AG08396 (cell line): ENCODE measurements around the gene OBSCN.
A peak's percentile ranks its signal among the peaks of the same experiment; 100 is the strongest.
"Not testable (repeated sequence)": the region's sequence is repeated elsewhere in the genome, so short reads cannot be mapped to it uniquely, and the experiment has no call there.

Source experiments
- DNase-seq: peaks from one replicate; pipeline ENCODE4 v3.0.0; 2012; ENCODE audit warnings: low spot score, mixed read lengths

OBSCN gene

DNA sequence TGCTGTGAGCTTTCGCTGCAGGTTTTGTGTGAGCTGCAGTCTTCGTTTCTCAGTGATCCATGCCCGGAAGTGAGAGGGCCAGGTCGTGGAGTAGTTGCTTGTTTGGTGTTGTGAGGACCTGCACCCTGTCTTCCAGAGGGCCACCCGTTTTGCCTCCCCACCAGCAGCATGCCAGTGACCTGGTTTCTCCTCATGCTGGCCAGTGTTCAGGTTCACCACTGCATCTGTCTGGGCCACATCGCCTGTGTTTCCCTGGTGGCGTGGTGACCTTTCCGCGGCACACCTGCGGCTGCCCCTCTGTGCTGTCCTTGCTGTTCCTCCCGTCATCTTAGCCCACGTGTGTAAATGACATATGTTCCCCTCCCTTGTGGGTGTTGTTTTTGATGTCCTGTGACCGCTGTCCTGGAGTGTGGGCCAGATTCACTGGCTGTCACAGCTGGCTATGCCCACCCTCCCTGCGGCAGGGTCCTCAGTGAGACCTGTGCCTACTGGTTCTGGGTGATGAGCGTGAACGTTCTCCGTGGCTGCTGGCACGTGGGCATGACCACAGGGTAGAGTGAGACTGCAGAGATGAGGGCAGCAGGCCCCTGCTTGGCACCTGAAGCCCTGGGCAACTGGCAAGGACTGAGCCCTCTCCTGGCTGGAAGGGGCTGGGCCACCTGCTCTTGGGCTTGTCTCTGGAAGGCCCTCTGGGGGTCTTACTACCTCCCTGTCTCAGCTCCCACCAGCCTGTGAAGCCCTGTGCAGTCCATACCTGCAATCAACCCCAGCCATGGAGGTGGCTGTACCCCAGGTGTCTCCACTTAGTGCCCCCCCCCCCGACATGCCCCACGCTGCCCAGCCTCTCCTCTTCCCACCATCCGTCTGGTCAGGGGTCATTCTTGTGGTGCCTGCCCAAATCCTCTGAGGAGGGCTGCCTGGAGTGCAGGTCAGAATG is 35.0 kb upstream of the OBSCN start:
- no peak for DNase-seq

DNA sequence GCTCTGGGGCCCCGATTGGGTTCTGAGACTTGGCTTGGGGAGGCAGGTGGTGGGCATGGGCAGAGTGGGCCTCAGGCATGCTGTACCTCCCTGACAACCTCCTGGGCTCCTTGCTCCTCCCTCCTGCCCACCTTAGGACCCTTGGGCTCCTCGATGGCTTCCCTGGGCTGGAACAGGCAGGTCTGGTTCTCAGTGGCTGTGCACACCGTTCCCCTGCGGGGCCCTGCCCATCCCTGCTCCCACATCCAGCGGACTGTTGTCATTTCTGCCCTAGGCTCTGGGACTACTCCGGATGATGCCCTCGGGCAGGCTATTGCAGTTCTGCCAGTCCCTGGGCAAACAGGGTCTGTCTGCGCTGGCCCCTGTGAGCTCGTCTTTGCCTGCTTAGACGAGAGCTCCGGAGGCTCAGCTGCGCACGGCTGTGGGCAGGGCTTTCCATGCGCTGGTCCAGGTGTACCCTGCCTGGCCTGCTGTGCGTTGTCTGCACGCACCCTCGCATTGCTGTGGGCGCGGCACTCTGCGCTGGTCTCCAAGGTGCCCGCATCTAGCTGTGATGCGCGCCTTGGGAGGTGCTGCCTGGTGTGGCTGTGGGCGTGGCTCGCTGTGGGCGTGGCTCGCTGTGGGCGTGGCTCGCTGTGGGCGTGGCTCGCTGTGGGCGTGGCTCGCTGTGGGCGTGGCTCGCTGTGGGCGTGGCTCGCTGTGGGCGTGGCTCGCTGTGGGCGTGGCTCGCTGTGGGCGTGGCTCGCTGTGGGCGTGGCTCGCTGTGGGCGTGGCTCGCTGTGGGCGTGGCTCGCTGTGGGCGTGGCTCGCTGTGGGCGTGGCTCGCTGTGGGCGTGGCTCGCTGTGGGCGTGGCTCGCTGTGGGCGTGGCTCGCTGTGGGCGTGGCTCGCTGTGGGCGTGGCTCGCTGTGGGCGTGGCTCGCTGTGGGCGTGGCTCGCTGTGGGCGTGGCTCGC is 34.0 kb upstream of the OBSCN start:
- DNase-seq = not testable (repeated sequence)

GRCh38 chr1:228174482-228175315 is 33.1 kb upstream of the OBSCN start:
- DNase-seq = peak; percentile 51

GRCh38 chr1:228175316-228176023 is 32.4 kb upstream of the OBSCN start:
- DNase-seq = no peak

DNA sequence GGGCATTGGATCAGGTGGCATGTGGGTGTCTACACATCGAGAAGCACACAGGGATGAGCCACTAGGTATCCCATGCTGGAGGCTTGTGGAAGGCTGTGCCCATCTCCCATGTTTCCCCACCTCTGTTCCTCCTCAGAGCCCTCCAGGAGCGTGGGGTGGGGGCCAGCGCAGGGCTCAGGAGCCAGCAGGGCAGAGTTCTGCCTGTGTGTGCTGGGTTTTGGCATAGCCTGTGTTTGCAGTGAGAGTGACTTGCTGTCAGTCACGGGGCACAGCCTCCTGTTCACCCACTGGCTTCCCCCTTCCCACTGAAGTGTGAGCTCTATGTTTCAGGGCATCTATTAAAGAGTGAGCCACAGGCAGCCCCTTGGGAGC is 31.8 kb upstream of the OBSCN start:
- no peak for DNase-seq

DNA sequence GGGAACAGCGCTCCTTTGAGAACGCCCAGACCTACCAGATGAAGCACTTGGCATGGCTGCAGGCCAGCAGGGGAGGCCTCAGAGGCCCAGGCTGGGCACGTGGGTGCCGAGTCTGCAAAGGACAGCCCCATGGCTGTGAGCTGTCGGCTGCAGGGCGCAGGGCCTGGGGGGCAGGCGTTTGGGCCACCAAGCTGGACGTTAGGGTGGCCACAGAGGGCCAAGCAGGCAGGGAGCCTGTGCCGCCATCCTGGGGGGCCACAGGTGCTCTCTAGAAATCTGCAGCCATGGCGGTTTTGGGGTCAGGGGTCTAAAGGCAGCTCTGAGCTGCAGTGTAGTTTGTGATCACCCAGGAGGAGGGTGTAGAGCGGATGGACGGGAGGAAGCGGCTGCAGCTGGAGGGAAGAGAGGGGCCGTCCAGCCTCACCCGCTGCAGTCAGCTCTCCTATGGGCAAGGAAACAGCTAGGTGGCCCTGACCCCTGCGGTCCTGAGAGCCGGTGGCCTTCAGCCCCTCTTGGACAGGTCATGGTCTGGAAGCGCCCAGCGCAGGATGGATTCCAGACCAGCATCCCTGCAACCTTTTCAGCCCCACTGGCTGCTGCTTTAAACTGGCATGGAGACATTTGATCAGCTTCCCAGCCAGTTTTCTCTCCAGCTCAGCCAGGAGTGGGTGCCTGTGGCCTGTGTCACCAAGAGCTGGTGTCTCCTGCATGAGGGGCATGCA is 31.2 kb upstream of the OBSCN start:
- no peak for DNase-seq

GRCh38 chr1:228177183-228177475 is 30.7 kb upstream of the OBSCN start:
- DNase-seq = no peak

DNA sequence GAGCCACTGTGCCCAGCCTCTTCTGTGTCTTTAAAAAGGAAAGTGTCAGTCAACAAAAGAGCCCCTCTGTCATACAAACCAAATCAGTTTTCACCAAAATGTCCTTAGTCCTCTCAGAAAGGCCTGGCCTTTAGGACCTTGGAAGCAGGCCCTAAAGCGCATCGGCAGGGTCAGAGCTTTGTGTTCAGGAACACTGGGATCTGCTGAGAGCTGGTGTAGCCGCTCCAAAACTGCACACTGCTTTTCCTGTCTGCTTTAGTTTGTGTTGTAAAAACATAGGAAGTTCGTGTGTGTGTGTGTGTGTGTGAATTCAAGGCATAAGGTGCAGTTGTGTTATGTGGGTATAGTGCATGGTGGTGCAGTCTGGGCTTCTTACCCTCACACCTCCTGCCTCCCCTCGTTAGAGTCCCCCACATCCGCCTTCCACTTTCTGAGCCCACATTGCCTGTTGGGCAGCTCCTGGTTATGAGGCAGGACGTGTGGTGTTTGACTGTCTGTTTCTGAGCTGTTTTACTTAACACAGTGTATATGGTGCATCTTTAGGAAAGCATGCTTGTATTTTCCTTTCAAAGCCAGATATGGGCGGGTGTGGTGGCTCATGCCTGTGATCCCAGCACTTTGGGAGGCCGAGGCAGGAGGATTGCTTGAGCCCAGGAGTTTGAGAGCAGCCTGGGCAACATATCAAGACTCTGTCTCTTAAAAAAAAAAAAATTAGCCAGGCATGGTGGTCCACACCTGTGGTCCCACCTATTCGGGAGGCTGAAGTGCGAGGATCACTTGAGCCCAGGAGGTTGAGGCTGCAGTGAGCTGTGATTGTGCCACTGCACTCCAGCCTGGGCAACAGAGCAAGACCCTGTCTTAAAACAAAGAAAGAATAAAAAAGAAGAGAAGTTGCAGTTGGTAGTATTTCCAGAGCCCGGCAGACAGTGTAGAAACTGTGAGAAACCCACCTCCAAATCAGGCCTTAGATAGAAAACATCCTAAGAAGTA is 29.8 kb upstream of the OBSCN start:
- no peak for DNase-seq

DNA sequence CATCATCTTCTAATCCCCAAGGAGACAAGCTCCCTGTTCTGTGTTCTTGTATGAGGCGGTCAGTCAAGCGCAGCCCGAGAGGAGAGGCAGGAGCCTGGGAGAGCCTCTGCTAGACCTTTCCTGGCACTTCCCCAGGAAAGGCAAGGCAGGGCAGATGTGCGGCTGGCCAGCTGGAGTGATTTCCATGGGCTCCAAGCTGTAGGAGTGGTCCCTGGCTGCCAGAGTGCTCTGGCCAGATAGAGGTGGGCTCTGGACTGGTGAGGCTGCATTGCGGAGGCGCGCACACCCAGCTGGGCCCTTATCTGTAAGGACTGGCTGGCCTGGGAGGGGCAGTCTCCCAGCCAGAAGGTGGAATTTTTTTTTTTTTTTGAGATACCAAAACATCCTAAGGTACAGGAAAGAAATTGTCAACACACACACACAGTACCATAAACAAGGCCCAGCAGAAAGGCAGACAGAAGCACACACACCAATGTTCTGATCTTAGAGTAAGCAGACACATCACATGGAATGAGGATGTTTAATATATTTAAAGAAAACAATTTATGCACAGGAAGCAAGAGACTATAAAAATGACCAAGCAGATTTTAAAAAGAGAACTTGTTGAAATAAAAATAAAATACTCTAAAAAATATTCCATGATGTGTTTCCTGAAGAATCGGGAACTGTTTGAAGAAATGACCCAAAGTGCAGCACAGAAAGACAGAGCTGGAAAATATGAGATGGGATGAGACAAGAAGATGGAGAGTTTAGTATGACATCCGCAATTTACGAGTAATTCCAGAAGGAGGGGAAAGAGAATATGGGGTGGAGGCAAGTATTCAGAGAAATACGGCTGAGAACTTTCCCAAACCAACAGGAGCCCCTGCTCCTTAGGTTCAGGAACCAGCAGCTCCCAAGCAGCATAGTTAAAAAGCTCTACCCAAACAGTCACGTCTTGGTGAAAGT is 28.8 kb upstream of the OBSCN start:
- DNase-seq = no peak

GRCh38 chr1:228180271-228180958 is 27.4 kb upstream of the OBSCN start:
- no peak for DNase-seq

DNA sequence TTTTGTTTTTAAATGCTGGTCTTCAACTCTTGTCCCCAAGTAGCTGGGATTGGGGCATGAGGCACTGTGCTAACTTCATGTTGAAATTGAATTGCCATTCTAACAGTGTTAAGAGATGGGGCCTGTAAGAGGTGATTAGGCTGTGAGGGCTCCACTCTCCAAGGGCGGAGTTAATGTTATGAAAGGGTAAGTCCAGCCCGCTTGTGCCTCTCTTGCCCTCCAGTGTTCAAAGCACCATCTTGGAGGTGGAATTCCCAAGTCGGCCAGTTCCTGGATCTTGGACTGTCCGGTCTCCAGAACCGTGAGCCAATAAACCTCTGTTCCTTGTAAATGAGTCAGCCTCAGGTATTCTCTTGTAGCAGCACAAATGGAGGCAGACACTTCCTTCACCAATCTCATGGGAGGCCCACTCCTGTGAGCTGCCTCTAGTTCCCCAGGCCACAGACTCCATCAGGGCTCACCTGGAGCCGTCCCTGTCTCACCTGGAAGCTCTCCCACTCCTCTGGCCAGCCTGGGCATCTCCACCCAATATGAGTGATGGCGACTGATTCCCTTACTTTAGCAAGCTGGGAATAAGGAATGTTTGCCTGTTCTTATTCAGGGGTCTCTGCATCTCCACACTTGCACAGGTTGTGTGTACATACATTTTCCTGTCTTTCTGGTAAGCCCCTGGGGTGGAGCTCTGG is 26.7 kb upstream of the OBSCN start:
- no peak for DNase-seq

- DNase-seq = no peak
Measured at GRCh38 chr1:228181645-228182034, 26.2 kb upstream of the OBSCN start.

GRCh38 chr1:228182296-228183030 is 25.4 kb upstream of the OBSCN start:
- DNase-seq = no peak

- no peak for DNase-seq
Measured at GRCh38 chr1:228184152-228184551, 23.7 kb upstream of the OBSCN start.

- no peak for DNase-seq
Measured at GRCh38 chr1:228185641-228185965, 22.2 kb upstream of the OBSCN start.

GRCh38 chr1:228188249-228188648 is 19.6 kb upstream of the OBSCN start:
- DNase-seq = not testable (repeated sequence)

DNA sequence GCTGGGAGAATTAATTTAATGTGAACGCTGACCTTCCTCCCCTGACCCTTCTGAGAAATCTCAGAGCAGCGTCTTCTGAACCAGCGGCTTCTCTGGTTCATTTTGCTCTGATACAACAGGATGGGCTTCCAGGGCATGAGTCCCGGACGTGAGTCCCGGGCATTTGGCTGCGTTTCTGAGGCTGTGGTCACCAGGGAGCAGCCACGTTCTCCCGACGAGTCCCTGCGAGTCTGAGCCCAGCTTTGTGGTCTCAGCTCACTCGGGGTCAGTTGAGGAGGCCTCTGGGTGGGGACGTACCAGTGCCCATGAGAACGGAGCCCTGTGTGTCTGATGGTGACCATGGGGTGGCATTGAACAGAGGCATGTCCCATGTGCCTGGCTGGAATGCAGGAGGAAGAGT is 17.7 kb upstream of the OBSCN start:
- DNase-seq = no peak
